NCI-H2227 (cell line): ENCODE results near the gene DDX49.
A peak's percentile ranks its signal among the peaks of the same experiment; 100 is the strongest.
"Not testable (repeated sequence)": the region's sequence is repeated elsewhere in the genome, so short reads cannot be mapped to it uniquely, and the experiment has no call there.

Source experiments
- DNase-seq: peaks from one replicate; lab custom pipeline; 2025; ENCODE audit not compliant: unreplicated experiment; lab: John Stamatoyannopoulos, UW

The DDX49 gene

GRCh38 chr19:18940769-18941627 lies 21.5 kb downstream of the DDX49 start, which contains the start of gene HOMER3:
HOMER3 (minus strand) TSS chr19:18941217; CDS start chr19:18938982, 2,235 bp downstream.
- DNase-seq = peak; percentile 68

GRCh38 chr19:18941628-18942354 lies 22.3 kb downstream of the DDX49 start:
- no peak for DNase-seq

GRCh38 chr19:18942692-18943091 lies 23.2 kb downstream of the DDX49 start:
- DNase-seq = no peak

- no peak for DNase-seq
Measured at GRCh38 chr19:18943465-18943864, 23.9 kb downstream of the DDX49 start.

- no peak for DNase-seq
Measured at GRCh38 chr19:18945297-18945696, 25.8 kb downstream of the DDX49 start.

GRCh38 chr19:18946335-18946734 lies 26.8 kb downstream of the DDX49 start:
- no peak for DNase-seq

GRCh38 chr19:18946918-18947317 lies 27.4 kb downstream of the DDX49 start:
- no peak for DNase-seq

GRCh38 chr19:18948075-18948975 lies 28.8 kb downstream of the DDX49 start:
- DNase-seq = no peak

- DNase-seq = no peak
Measured at GRCh38 chr19:18948976-18949356, 29.5 kb downstream of the DDX49 start.

- no peak for DNase-seq
Measured at GRCh38 chr19:18949858-18950257, 30.3 kb downstream of the DDX49 start.

GRCh38 chr19:18951721-18952281 lies 32.3 kb downstream of the DDX49 start:
- no peak for DNase-seq

- DNase-seq = not testable (repeated sequence)
Measured at GRCh38 chr19:18952364-18953003, 33.0 kb downstream of the DDX49 start.

GRCh38 chr19:18954094-18954493 lies 34.6 kb downstream of the DDX49 start:
- DNase-seq = no peak

- DNase-seq = no peak
Measured at GRCh38 chr19:18955042-18955441, 35.5 kb downstream of the DDX49 start.

- no peak for DNase-seq
Measured at GRCh38 chr19:18960370-18960769, 40.9 kb downstream of the DDX49 start.

- no peak for DNase-seq
Measured at GRCh38 chr19:18961767-18962620, 42.5 kb downstream of the DDX49 start.

- no peak for DNase-seq
Measured at GRCh38 chr19:18964121-18964520, 44.6 kb downstream of the DDX49 start.

- DNase-seq = no peak
Measured at GRCh38 chr19:18966307-18966706, 46.8 kb downstream of the DDX49 start.

GRCh38 chr19:18967358-18968146 lies 48.0 kb downstream of the DDX49 start:
- DNase-seq = no peak
